GM19193 (cell line): ENCODE results near the gene ANKRD30BL.
"Not testable (repeated sequence)": the region's sequence is repeated elsewhere in the genome, so short reads cannot be mapped to it uniquely, and the experiment has no call there.

Experiments
- POLR2A ChIP-seq: IDR thresholded peaks from 4 replicates; pipeline ENCODE4 v1.6.1; 2011; ENCODE audit not compliant: insufficient read depth, insufficient read length; ENCODE audit errors: extremely low read depth

The ANKRD30BL gene

GRCh38 chr2:132161161-132162124 lies at the start of gene ANKRD30BL:
ANKRD30BL (minus strand) TSS chr2:132161952; CDS start chr2:132161705, 247 bp downstream.
- TF ChIP-seq POLR2A = not testable (repeated sequence)
